Activated CD4-positive, alpha-beta memory T cell treated with anti-CD3 and anti-CD28 coated beads, Interleukin-2, amount 10 ng/mL, durations not matched to agents 7 days and 5 days (primary cell): ENCODE data around the gene RAMAC. TPM values are rescaled to one million over a fixed set of nuclear protein-coding genes. Genes with fewer than 3 reads are reported as not detected.
"Not testable (repeated sequence)": the region's sequence is repeated elsewhere in the genome, so short reads cannot be mapped to it uniquely, and the experiment has no call there.

Experiments
- CTCF ChIA-PET: fragments of 350-600 bp; sonication (Branson Sonifier 250); formaldehyde crosslinking; loops from one replicate; lab custom pipeline; 2021; ENCODE audit warnings: antibody characterized with exemption, inconsistent platforms; lab: Charles Lee
- POLR2A ChIA-PET: fragments of 350-600 bp; sonication (Branson Sonifier 250); formaldehyde crosslinking; loops from one replicate; lab custom pipeline; 2021; ENCODE audit warnings: antibody characterized with exemption; lab: Charles Lee
- DNase-seq: peaks from one replicate; pipeline ENCODE4 v3.0.0-alpha.2; 2020
- H3K27ac Mint-ChIP-seq: one replicate; pipeline ENCODE4 v1.8.0; 2021; ENCODE audit warnings: mild to moderate bottlenecking, mixed read lengths
- H3K27me3 Mint-ChIP-seq: one replicate; pipeline ENCODE4 v1.8.0; 2021; ENCODE audit warnings: mixed read lengths
- H3K36me3 Mint-ChIP-seq: one replicate; pipeline ENCODE4 v1.8.0; 2021; ENCODE audit warnings: low read depth, mixed read lengths
- H3K4me1 Mint-ChIP-seq: one replicate; pipeline ENCODE4 v1.8.0; 2021; ENCODE audit warnings: mixed read lengths
- H3K4me3 Mint-ChIP-seq: one replicate; pipeline ENCODE4 v1.8.0; 2021; ENCODE audit warnings: mild to moderate bottlenecking, mixed read lengths
- H3K9me3 Mint-ChIP-seq: one replicate; pipeline ENCODE4 v1.8.0; 2021; ENCODE audit warnings: mixed read lengths
- total RNA-seq, 2 experiments: library from RNA; stranded (reverse); gene quantifications; one replicate each; pipeline ENCODE4 v1.2.3, GENCODE V29; 2021

Gene RAMAC
- total RNA-seq: 10 to 100 TPM; 24.1 TPM

- Mint-ChIP-seq H3K36me3 (peaks cover 39% of the 10 kb centered on the region), H3K27ac (peak within 1 kb of the TSS; percentile 91), H3K4me1 (peaks cover 37% of the 10 kb centered on the region), H3K4me3 (peak within 1 kb of the TSS; percentile 95), H3K9me3 (no peaks in the 10 kb centered on the region), H3K27me3 (no peaks in the 10 kb centered on the region)
- CTCF ChIA-PET: interaction anchor here (1.0 to 3.6 kb wide), 8 partner anchors 14 to 455 kb away, joined by 3 to 22 read pairs (median 7); partner anchors contain the start of genes C15orf40 and RPS17
- POLR2A ChIA-PET: interaction anchor here (0.8 to 2.9 kb wide), 21 partner anchors 14 to 450 kb away, joined by 3 to 29 read pairs (median 7); partner anchors contain the start of genes BTBD1, C15orf40, RPS17 and WHAMM
- peak; percentile 93 for DNase-seq
These were observed at the start of gene RAMAC for GRCh38 chr15:82985688-82986441. RAMAC (plus strand) TSS chr15:82986210; CDS start chr15:82989019, 2,809 bp downstream.

DNA sequence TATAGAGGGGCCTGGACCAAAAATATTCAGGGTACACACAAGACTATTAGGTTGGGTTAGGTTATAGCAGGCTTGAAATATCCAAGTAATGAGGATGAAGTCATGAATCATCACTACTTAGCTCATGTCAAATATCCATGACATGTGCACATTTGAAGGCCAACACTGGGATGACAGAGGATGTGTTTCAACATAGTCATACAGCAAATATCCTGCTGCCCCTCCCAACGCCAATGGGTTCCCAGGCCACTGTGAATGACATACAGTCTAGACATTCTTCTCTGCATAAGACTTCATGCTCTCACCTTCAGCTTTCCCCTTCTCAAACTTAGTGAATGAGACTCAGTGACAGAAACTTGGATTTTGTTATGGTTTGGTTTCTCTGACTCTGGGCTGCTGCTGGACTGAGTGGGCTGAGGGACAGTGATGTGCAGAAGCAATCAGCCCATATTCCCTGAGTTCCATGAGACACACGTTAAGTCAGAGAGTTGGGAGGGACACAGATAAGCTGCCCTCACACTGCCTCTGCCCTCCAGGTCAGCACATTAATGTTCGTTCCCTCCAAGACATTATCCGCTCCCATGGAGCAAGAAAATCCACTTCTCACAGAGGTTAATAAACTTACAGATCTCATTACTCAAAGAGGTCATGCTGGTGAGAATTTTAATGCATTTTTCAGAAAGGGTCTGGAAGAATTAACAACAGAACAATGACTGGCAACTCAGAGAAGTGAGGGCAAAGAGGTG lies 48.9 kb upstream of the RAMAC start:
- Mint-ChIP-seq H3K9me3 (no peaks in the 10 kb centered on the region), H3K36me3 (no peaks in the 10 kb centered on the region), H3K4me1 (peaks cover 8% of the 10 kb centered on the region), H3K27ac (no peak overlapping the region), H3K4me3 (no peak overlapping the region), H3K27me3 (peaks cover 25% of the 10 kb centered on the region)
- POLR2A ChIA-PET: no interaction called here
- no peak for DNase-seq
- CTCF ChIA-PET: no interaction called here

DNA sequence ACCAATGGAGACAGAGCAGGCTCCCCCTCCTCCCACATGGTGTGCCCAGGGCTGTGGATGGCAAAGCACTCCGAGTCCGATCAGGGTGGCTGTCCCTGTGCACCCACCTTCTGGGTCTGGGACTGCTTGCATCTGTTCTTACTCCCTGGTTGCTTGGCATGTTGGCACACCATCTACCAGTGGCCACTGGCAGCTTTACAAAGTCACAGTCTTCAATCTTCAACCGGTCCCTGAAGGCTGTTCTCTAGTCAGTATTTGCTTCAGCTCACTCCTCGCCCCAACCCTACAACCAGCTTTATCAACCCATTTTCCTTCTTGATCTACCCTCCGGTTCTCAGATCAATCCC lies 48.3 kb upstream of the RAMAC start:
- Mint-ChIP-seq H3K27ac (no peak overlapping the region), H3K36me3 (no peaks in the 10 kb centered on the region), H3K9me3 (no peaks in the 10 kb centered on the region), H3K4me1 (peaks cover 8% of the 10 kb centered on the region), H3K4me3 (no peak overlapping the region), H3K27me3 (peaks cover 25% of the 10 kb centered on the region)
- CTCF ChIA-PET: no interaction called here
- DNase-seq: no peak
- POLR2A ChIA-PET: no interaction called here

- H3K27me3 Mint-ChIP-seq: peaks cover 28% of the 10 kb centered on the region
- CTCF ChIA-PET, DNase-seq, H3K4me3 Mint-ChIP-seq, POLR2A ChIA-PET, H3K36me3 Mint-ChIP-seq, H3K4me1 Mint-ChIP-seq, H3K27ac Mint-ChIP-seq, H3K9me3 Mint-ChIP-seq: not testable (repeated sequence)
These were observed 46.3 kb upstream of the RAMAC start for GRCh38 chr15:82939678-82940077.

DNA sequence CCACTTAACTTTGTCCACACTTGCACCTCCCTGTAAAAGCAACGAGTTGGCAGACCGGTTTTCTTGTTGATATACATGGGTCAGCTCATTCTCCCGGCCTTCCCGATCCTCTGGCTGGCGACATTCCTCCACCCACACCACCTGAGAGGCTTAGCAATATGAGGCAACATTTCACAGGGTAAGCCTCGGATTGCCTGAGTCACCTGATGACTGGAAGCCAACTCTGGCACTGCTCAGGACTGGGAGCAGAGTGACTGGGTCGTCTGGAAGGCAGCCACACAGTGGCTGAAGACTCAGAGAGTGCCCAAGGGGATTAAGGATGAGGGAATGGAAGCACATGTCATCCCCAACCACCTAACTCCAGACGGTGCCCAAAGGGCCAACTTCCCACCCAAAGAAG lies 43.3 kb upstream of the RAMAC start:
- no peaks in the 10 kb centered on the region for H3K4me1 Mint-ChIP-seq
- H3K9me3 Mint-ChIP-seq: no peaks in the 10 kb centered on the region
- no peak overlapping the region for H3K4me3 Mint-ChIP-seq
- H3K27me3 Mint-ChIP-seq: peaks cover 33% of the 10 kb centered on the region
- DNase-seq: no peak
- H3K27ac Mint-ChIP-seq: no peak overlapping the region
- H3K36me3 Mint-ChIP-seq: peaks cover 8% of the 10 kb centered on the region
- CTCF ChIA-PET: no interaction called here
- POLR2A ChIA-PET: no interaction called here

GRCh38 chr15:82943176-82943575 lies 42.8 kb upstream of the RAMAC start:
- no peaks in the 10 kb centered on the region for H3K9me3 Mint-ChIP-seq
- no peak overlapping the region for H3K4me3 Mint-ChIP-seq
- CTCF ChIA-PET: no interaction called here
- no peak for DNase-seq
- peaks cover 32% of the 10 kb centered on the region for H3K27me3 Mint-ChIP-seq
- no peaks in the 10 kb centered on the region for H3K4me1 Mint-ChIP-seq
- POLR2A ChIA-PET: interaction anchor here (0.6 kb wide), 1 partner anchor 43 kb away, joined by 3 read pairs; the partner anchor contains the start of gene RAMAC
- no peak overlapping the region for H3K27ac Mint-ChIP-seq
- H3K36me3 Mint-ChIP-seq: peaks cover 8% of the 10 kb centered on the region

- no peak overlapping the region for H3K4me3 Mint-ChIP-seq
- H3K9me3 Mint-ChIP-seq: no peaks in the 10 kb centered on the region
- CTCF ChIA-PET: no interaction called here
These were observed 42.0 kb upstream of the RAMAC start for GRCh38 chr15:82944056-82944455.

GRCh38 chr15:82944821-82945220 lies 41.2 kb upstream of the RAMAC start:
- no peak for DNase-seq
- POLR2A ChIA-PET: no interaction called here
- peaks cover 24% of the 10 kb centered on the region for H3K27me3 Mint-ChIP-seq

More at GRCh38 chr15:82944056-82944455, 42.0 kb upstream of the RAMAC start:
- H3K4me1 Mint-ChIP-seq: no peaks in the 10 kb centered on the region
- H3K27ac Mint-ChIP-seq: no peak overlapping the region
- peaks cover 24% of the 10 kb centered on the region for H3K27me3 Mint-ChIP-seq
- H3K36me3 Mint-ChIP-seq: peaks cover 8% of the 10 kb centered on the region
- POLR2A ChIA-PET: no interaction called here
- DNase-seq: no peak

GRCh38 chr15:82945326-82945725 lies 40.7 kb upstream of the RAMAC start:
- no peak for DNase-seq
- no peak overlapping the region for H3K27ac Mint-ChIP-seq
- ChIA-PET POLR2A (no interaction called here), CTCF (no interaction called here)
- H3K36me3 Mint-ChIP-seq: peaks cover 8% of the 10 kb centered on the region
- no peaks in the 10 kb centered on the region for H3K4me1 Mint-ChIP-seq
- H3K4me3 Mint-ChIP-seq: no peak overlapping the region
- no peaks in the 10 kb centered on the region for H3K9me3 Mint-ChIP-seq
- peaks cover 24% of the 10 kb centered on the region for H3K27me3 Mint-ChIP-seq

More at GRCh38 chr15:82944821-82945220, 41.2 kb upstream of the RAMAC start:
- peaks cover 8% of the 10 kb centered on the region for H3K36me3 Mint-ChIP-seq
- H3K4me1 Mint-ChIP-seq: no peaks in the 10 kb centered on the region
- H3K27ac Mint-ChIP-seq: no peak overlapping the region
- no peak overlapping the region for H3K4me3 Mint-ChIP-seq
- CTCF ChIA-PET: no interaction called here
- no peaks in the 10 kb centered on the region for H3K9me3 Mint-ChIP-seq

DNA sequence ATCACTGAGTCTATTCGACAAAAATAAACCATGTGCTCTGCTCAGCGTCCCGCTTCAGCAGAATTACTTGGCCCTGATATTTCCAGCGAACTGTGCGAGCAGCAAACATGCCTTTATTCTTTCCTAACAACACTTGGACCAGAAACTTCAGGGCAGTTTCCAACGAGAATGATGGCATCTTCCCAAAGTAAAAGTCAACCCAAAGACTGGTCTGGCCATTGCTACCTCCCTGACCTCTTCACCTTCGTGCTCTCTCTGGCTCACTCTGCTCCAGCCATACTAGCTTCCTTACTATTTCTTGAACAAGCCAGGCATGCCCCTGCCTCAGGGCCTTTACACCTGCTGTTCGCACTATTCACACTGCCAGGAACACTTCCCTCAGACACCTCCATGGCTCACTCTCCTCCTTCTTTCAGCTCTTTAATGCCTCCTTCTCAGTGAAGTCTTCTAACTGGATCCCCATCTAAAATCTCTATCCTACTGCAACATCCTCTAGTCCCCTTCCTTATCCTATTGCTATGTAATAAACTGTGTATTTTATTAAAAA lies 39.8 kb upstream of the RAMAC start:
- H3K27me3 Mint-ChIP-seq: peaks cover 24% of the 10 kb centered on the region
- DNase-seq: no peak
- peaks cover 8% of the 10 kb centered on the region for H3K36me3 Mint-ChIP-seq
- H3K27ac Mint-ChIP-seq: no peak overlapping the region
- CTCF ChIA-PET: no interaction called here
- POLR2A ChIA-PET: no interaction called here
- H3K9me3 Mint-ChIP-seq: no peaks in the 10 kb centered on the region
- H3K4me3 Mint-ChIP-seq: no peak overlapping the region
- no peaks in the 10 kb centered on the region for H3K4me1 Mint-ChIP-seq

GRCh38 chr15:82950295-82950694 lies 35.7 kb upstream of the RAMAC start:
- Mint-ChIP-seq H3K27me3 (peaks cover 28% of the 10 kb centered on the region), H3K9me3 (no peaks in the 10 kb centered on the region), H3K36me3 (peaks cover 11% of the 10 kb centered on the region), H3K4me1 (peaks cover 4% of the 10 kb centered on the region), H3K4me3 (no peak overlapping the region), H3K27ac (no peak overlapping the region)
- CTCF ChIA-PET: interaction anchor here (0.8 kb wide), 1 partner anchor 101 kb away, joined by 4 read pairs; no protein-coding TSS in a partner anchor
- no peak for DNase-seq
- POLR2A ChIA-PET: interaction anchor here (0.6 to 2.0 kb wide), 4 partner anchors 19 to 140 kb away, joined by 3 to 9 read pairs (median 6); partner anchors contain the start of gene RAMAC

DNA sequence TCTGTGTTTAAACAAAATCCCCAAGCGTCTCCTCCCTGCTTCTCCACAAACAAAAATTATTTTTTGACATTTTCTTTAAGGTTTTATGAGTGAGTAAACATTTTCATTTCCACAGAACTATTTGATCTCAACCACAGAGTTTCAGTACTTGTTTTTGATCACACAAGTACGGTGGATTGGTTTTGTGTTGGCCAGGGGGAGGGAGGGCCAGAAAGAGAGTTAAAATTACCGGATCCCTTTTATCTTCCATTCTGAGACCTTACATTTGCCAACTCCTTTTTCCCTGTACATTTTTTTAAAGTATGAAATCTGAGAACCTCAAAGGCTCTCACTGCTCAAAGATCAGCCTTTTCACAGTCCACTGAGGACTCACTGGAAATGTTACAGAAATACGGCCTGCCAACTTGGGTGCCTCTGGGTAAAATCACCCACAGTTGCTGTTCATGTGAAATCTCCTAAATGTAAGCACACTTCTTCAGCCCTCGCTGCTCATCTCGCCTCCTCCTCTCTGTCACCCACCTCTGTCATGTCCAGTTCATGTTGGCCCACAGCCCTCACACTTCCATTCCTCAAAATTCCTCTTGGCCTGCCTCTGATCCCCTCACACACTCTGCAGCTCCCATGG lies 35.2 kb upstream of the RAMAC start:
- H3K4me3 Mint-ChIP-seq: no peak overlapping the region
- no peak for DNase-seq
- no peaks in the 10 kb centered on the region for H3K9me3 Mint-ChIP-seq
- ChIA-PET CTCF (interaction anchor here (0.8 kb wide), 1 partner anchor 101 kb away, joined by 4 read pairs; no protein-coding TSS in a partner anchor), POLR2A (interaction anchor here (1.1 to 2.0 kb wide), 2 partner anchors 15 to 140 kb away, joined by 3 to 9 read pairs; no protein-coding TSS in a partner anchor)
- peaks cover 11% of the 10 kb centered on the region for H3K36me3 Mint-ChIP-seq
- peaks cover 4% of the 10 kb centered on the region for H3K4me1 Mint-ChIP-seq
- H3K27me3 Mint-ChIP-seq: peaks cover 27% of the 10 kb centered on the region
- no peak overlapping the region for H3K27ac Mint-ChIP-seq
